OCI-LY7 (cell line): ENCODE results near the gene MAP2K5. TPM values are rescaled to one million over a fixed set of nuclear protein-coding genes. Genes with fewer than 3 reads are reported as not detected.

Source experiments
- BruUV-seq: library from RNA; stranded (reverse); fragments of 400-500 nt; replicated peaks from 2 replicates; lab custom pipeline; 2021; lab: Mats Ljungman, UMichigan
- CTCF ChIA-PET: fragments of 300-600 bp; sonication (Branson Sonifier 250); formaldehyde crosslinking; loops from one replicate; lab custom pipeline; 2022; ENCODE audit warnings: antibody characterized with exemption; ENCODE audit not compliant: unreplicated experiment; lab: Charles Lee
- POLR2A ChIA-PET: fragments of 300-600 bp; sonication (Branson Sonifier 250); formaldehyde crosslinking; loops from one replicate; lab custom pipeline; 2022; ENCODE audit warnings: antibody characterized with exemption; lab: Charles Lee
- DNase-seq: peaks from one replicate; pipeline ENCODE4 v3.0.0-alpha.2; 2015; ENCODE audit warnings: low spot score
- H2AFZ ChIP-seq: fragments of 200-600 bp; sonication (generic), shearing (Covaris generic); 2 replicates; pipeline ENCODE4 v1.6.1; 2014; ENCODE audit warnings: mild to moderate bottlenecking, antibody characterized with exemption, low read length, moderate library complexity
- H3K27ac ChIP-seq: fragments of 200-600 bp; sonication (generic); 2 replicates; pipeline ENCODE4 v1.5.1; 2014; ENCODE audit warnings: mixed run types, low read depth, mild to moderate bottlenecking, moderate library complexity, low read length, inconsistent platforms; ENCODE audit not compliant: poor library complexity, severe bottlenecking
- H3K36me3 ChIP-seq: fragments of 200-600 bp; sonication (generic); 2 replicates; pipeline ENCODE4 v1.6.1; 2014; ENCODE audit warnings: mild to moderate bottlenecking, antibody characterized with exemption, low read length, moderate library complexity, mixed read lengths; ENCODE audit not compliant: insufficient read depth
- H3K4me1 ChIP-seq: fragments of 200-600 bp; sonication (generic); 2 replicates; pipeline ENCODE4 v1.5.1; 2014; ENCODE audit warnings: mild to moderate bottlenecking, low read length; ENCODE audit not compliant: insufficient read depth, poor library complexity, severe bottlenecking
- H3K4me2 ChIP-seq: fragments of 200-600 bp; sonication (generic); 2 replicates; pipeline ENCODE4 v1.6.1; 2014; ENCODE audit warnings: mild to moderate bottlenecking, low read length
- H3K4me3 ChIP-seq: fragments of 200-600 bp; sonication (generic); 2 replicates; pipeline ENCODE4 v1.5.1; 2014; ENCODE audit warnings: mild to moderate bottlenecking, low read depth, low read length; ENCODE audit not compliant: poor library complexity, severe bottlenecking
- H3K79me2 ChIP-seq: fragments of 200-600 bp; sonication (generic); 2 replicates; pipeline ENCODE4 v1.6.1; 2016; ENCODE audit warnings: low read depth, mild to moderate bottlenecking, low read length, moderate library complexity, mixed read lengths; ENCODE audit not compliant: insufficient read depth
- H3K9me2 ChIP-seq: fragments of 200-600 bp; sonication (generic); 2 replicates; pipeline ENCODE4 v1.6.1; 2016; ENCODE audit warnings: mild to moderate bottlenecking, low read length, mixed read lengths; ENCODE audit not compliant: insufficient read depth
- H3K9me3 ChIP-seq: fragments of 200-600 bp; sonication (generic); 2 replicates; pipeline ENCODE4 v1.6.1; 2014; ENCODE audit warnings: mild to moderate bottlenecking, mixed run types, low read length, mixed read lengths
- H4K20me1 ChIP-seq: fragments of 200-600 bp; sonication (generic); 2 replicates; pipeline ENCODE4 v1.6.1; 2014; ENCODE audit warnings: mild to moderate bottlenecking, antibody characterized with exemption, low read length, moderate library complexity, mixed read lengths; ENCODE audit not compliant: insufficient read depth
- EZH2phosphoT487 ChIP-seq: fragments of 200-600 bp; sonication (generic); IDR thresholded peaks from 2 replicates; pipeline ENCODE4 v1.6.1; 2018; ENCODE audit warnings: low read depth, borderline replicate concordance, mild to moderate bottlenecking, mixed run types, antibody characterized with exemption, low read length, moderate library complexity, mixed read lengths
- intact Hi-C: fragments of 100-400 bp; cut with micrococcal nuclease; formaldehyde crosslinking; loops from one replicate; pipeline ENCODE4 v1.10.0; 2022; ENCODE audit not compliant: unreplicated experiment
- total RNA-seq, 2 experiments: library from RNA; depleted of rRNA in 1 of 2; stranded (reverse); fragments of >200 nt in 1 of 2; shearing (Covaris generic) in 1 of 2; gene quantifications; 2 replicates each; pipeline ENCODE4 v1.2.3, GENCODE V29; 2014 to 2022
- TF ChIP-seq, protein P1 (sequence below): fragments of 200-600 bp; sonication (generic); conservative IDR thresholded peaks from 2 replicates; pipeline ENCODE4 v1.5.1; 2014; ENCODE audit warnings: mild to moderate bottlenecking, antibody characterized with exemption, low read length, moderate library complexity, mixed read lengths

MAP2K5 gene
- total RNA-seq, 2 experiments from 2014 or later = 10.2 to 35.0 TPM

DNA sequence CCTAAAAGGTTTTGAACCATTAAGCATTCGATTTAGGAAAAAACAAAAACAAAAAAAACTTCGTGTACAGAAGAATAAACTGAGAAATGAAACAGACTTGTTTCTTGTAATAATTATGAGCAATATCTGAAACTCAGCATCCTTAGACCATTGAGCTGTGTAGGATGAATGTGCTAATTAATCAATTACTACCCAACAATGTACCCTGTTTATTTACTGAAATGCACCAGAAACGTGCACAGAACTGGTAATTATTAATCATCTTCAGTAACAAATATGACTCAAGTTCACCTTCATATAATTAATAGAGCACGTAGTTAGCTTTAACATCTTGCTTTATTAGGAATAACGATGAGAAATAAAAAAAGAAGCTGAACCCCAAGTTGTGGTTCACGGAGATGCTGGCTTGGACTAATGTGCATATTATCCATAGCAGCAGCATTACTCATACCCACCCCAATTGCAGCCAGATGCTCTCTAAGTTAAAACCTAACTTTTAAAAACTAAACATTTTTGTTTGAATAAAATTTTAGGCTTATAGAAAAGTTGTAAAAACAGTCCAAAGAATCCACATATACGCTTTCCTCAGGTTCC is 31.8 kb upstream of the MAP2K5 start:
- ChIA-PET POLR2A (no interaction called here), CTCF (no interaction called here)
- no peak for DNase-seq
- Histone ChIP-seq H3K4me2 (no peak overlapping the region), H2AFZ (no peak overlapping the region), H3K4me3 (no peak overlapping the region), H4K20me1 (no peaks in the 10 kb centered on the region), H3K9me3 (no peaks in the 10 kb centered on the region), H3K79me2 (no peaks in the 10 kb centered on the region), H3K4me1 (peaks cover 18% of the 10 kb centered on the region), H3K36me3 (no peaks in the 10 kb centered on the region), H3K9me2 (no peaks in the 10 kb centered on the region), H3K27ac (no peak overlapping the region)
- BruUV-seq = no TSS peak
- intact Hi-C loops = no loop called here
- TF ChIP-seq, protein P1, sequence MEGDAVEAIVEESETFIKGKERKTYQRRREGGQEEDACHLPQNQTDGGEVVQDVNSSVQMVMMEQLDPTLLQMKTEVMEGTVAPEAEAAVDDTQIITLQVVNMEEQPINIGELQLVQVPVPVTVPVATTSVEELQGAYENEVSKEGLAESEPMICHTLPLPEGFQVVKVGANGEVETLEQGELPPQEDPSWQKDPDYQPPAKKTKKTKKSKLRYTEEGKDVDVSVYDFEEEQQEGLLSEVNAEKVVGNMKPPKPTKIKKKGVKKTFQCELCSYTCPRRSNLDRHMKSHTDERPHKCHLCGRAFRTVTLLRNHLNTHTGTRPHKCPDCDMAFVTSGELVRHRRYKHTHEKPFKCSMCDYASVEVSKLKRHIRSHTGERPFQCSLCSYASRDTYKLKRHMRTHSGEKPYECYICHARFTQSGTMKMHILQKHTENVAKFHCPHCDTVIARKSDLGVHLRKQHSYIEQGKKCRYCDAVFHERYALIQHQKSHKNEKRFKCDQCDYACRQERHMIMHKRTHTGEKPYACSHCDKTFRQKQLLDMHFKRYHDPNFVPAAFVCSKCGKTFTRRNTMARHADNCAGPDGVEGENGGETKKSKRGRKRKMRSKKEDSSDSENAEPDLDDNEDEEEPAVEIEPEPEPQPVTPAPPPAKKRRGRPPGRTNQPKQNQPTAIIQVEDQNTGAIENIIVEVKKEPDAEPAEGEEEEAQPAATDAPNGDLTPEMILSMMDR = no peak

DNA sequence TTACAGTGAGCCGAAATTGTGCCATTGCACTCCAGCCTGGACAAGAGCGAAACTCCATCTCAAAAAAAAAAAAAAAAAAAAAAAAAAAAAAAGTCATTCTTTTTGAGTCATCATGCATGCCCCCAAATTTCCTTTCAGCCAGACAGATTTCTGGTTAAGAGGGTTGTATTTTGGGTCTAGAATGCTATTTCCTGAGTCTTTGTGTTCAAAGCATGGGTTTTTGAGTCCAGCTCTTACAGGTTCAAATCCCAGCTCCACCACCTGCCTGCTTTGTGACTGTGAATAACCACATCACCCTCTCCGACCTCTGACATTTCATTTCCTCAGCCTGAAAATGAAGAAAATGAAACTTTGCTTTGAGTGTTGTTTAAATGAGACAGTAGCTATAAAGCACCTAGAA is 30.9 kb upstream of the MAP2K5 start:
- intact Hi-C loops = no loop called here
- BruUV-seq = no TSS peak
- Histone ChIP-seq H3K4me3 (no peak overlapping the region), H3K36me3 (no peaks in the 10 kb centered on the region), H3K4me1 (peaks cover 8% of the 10 kb centered on the region), H3K79me2 (no peaks in the 10 kb centered on the region), H3K4me2 (no peak overlapping the region), H2AFZ (no peak overlapping the region), H3K27ac (no peak overlapping the region), H4K20me1 (no peaks in the 10 kb centered on the region), H3K9me3 (no peaks in the 10 kb centered on the region), H3K9me2 (no peaks in the 10 kb centered on the region)
- DNase-seq = peak; percentile 7
- POLR2A ChIA-PET = interaction anchor here (0.7 to 0.9 kb wide), 3 partner anchors 9 to 1530 kb away, joined by 3 to 4 read pairs (median 3); no protein-coding TSS in a partner anchor
- no peak for TF ChIP-seq EZH2phosphoT487
- TF ChIP-seq, protein P1 = no peak
- CTCF ChIA-PET = no interaction called here

DNA sequence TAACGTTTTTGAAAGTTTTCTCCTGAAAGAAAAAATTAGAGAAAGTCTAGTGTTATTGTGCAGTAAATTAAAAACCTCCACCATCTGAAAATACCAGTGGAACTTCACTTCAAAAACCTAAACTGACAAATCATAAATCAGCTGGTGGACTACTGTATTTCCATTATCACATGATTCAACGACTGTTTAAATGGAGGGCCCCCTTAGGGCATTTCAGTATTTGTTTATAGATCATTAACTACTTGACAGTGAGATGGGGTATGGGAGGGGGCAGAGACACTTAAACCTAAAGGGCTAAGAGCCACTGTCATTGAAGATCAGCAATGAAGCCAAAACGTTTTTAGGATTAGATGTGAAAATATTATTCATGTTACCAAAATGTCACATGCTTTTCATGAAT is 30.4 kb upstream of the MAP2K5 start:
- CTCF ChIA-PET = no interaction called here
- TF ChIP-seq, protein P1 = no peak
- no peak for TF ChIP-seq EZH2phosphoT487
- BruUV-seq = no TSS peak

More for the DNA sequence above, 30.4 kb upstream of the MAP2K5 start:
- no peak overlapping the region for H3K27ac ChIP-seq
- POLR2A ChIA-PET = interaction anchor here (0.7 to 0.9 kb wide), 3 partner anchors 8 to 1529 kb away, joined by 3 to 4 read pairs (median 3); no protein-coding TSS in a partner anchor
- DNase-seq = no peak
- H3K4me3 ChIP-seq = no peak overlapping the region
- no peak overlapping the region for H2AFZ ChIP-seq
- H3K79me2 ChIP-seq = no peaks in the 10 kb centered on the region
- H3K9me2 ChIP-seq = no peaks in the 10 kb centered on the region
- intact Hi-C loops = no loop called here
- no peaks in the 10 kb centered on the region for H4K20me1 ChIP-seq
- peaks cover 3% of the 10 kb centered on the region for H3K4me1 ChIP-seq
- H3K36me3 ChIP-seq = no peaks in the 10 kb centered on the region
- H3K9me3 ChIP-seq = no peaks in the 10 kb centered on the region
- no peak overlapping the region for H3K4me2 ChIP-seq
